ENCODE data around the gene DBNDD1. TPM values are rescaled to one million over a fixed set of nuclear protein-coding genes. Genes with fewer than 3 reads are reported as not detected.

The DBNDD1 gene
- total and polyA plus RNA-seq, 2 donors (not counting 3 experiments of a cell fraction or from before 2014, with no cell fraction given): 28.2 to 45.7 TPM

- Histone ChIP-seq H4K20me1 (replicated peaks; ENCODE audit: control insufficient read depth, extremely low read depth, insufficient read depth, low read length) (no peaks in the 10 kb centered on the region), H3K9ac (replicated peaks; ENCODE audit: extremely low read depth, insufficient read depth, low read length) (no peak overlapping the region), H3K4me2 (ENCODE audit: insufficient read depth, low read length) (no peak overlapping the region), H3K27ac (ENCODE audit: insufficient read depth, low read depth, low read length) (no peak overlapping the region), H2AFZ (ENCODE audit: low read depth, low read length) (no peak overlapping the region), H3K27me3 (ENCODE audit: control insufficient read depth in 2 of 2, insufficient read depth in 2 of 2, low read length in 2 of 2) (peaks cover 0 to 2% of the 10 kb centered on the region in 2 experiments), H3K4me3 (replicated peaks in 1 of 3; ENCODE audit: insufficient read depth in 1 of 3, low read depth in 1 of 3, low read length in 3 of 3) (no peak overlapping the region), H3K4me1 (ENCODE audit: control insufficient read depth, extremely low read depth, insufficient read depth, low read length) (peaks cover 8% of the 10 kb centered on the region), H3K36me3 (ENCODE audit: control insufficient read depth in 2 of 2, extremely low read depth in 1 of 2, insufficient read depth in 2 of 2, low read length in 2 of 2) (peaks cover 2 to 21% of the 10 kb centered on the region in 2 experiments), H3K79me2 (ENCODE audit: control insufficient read depth, insufficient read depth, low read length) (no peaks in the 10 kb centered on the region), H3K9me3 (replicated peaks; ENCODE audit: control insufficient read depth, insufficient read depth, low read length) (no peaks in the 10 kb centered on the region), H3K9me1 (replicated peaks; ENCODE audit: control insufficient read depth, extremely low read depth, insufficient read depth, low read length) (no peaks in the 10 kb centered on the region)
- ChIA-PET POLR2A (no interaction called here), CTCF (interaction anchor here (1.1 kb wide), 1 partner anchor 39 kb away, joined by 3 read pairs; no protein-coding TSS in a partner anchor)
- no TSS peak for BruUV-seq (replicated peaks)
- no peak for FAIRE-seq
- TF ChIP-seq MYC (IDR thresholded peaks at IDR 0.05; ENCODE audit: low read depth, low read length) (no peak), FOS (IDR thresholded peaks at IDR 0.05; ENCODE audit: borderline replicate concordance, insufficient read depth, low read length) (no peak)
- dilution Hi-C loops (cut with MboI; ENCODE audit: extremely low pct_ligation_motif_present, low sequenced_read_pairs) (no loop called here), intact Hi-C loops (cut with micrococcal nuclease) (no loop called here)
- DNase-seq (ENCODE audit: low read depth, low spot score): no peak
Measured at GRCh38 chr16:90043526-90043925, 24.3 kb upstream of the DBNDD1 start.

- no peak for FAIRE-seq
Measured at GRCh38 chr16:90042946-90043514, 23.8 kb upstream of the DBNDD1 start.

More at GRCh38 chr16:90042946-90043514, 23.8 kb upstream of the DBNDD1 start:
- no peak for TF ChIP-seq POLR2AphosphoS5 (IDR thresholded peaks at IDR 0.05; ENCODE audit: insufficient read depth, low read depth, low read length)
- no peak for TF ChIP-seq MAX (IDR thresholded peaks at IDR 0.05; ENCODE audit: insufficient read depth, insufficient read length)
- no peak for TF ChIP-seq MYC (IDR thresholded peaks at IDR 0.05; ENCODE audit: low read depth, low read length)
- TF ChIP-seq POLR2A (IDR thresholded peaks at IDR 0.05; ENCODE audit: low read depth, low read length): no peak
- no peak for TF ChIP-seq CTCF (IDR thresholded peaks at IDR 0.05; ENCODE audit: extremely low read depth in 1 of 2, insufficient read depth in 1 of 2, low read depth in 1 of 2, low read length in 2 of 2)
- no peak for TF ChIP-seq JUN (IDR thresholded peaks at IDR 0.05; ENCODE audit: borderline replicate concordance, insufficient read depth, insufficient read length, low read depth)
- TF ChIP-seq GATA2 (IDR thresholded peaks at IDR 0.05; ENCODE audit: insufficient read depth, insufficient read length, low read depth, low read length): no peak
- TF ChIP-seq FOS (IDR thresholded peaks at IDR 0.05; ENCODE audit: borderline replicate concordance, insufficient read depth, low read length): no peak
- no TSS peak for BruUV-seq (replicated peaks)
- H3K9me3 ChIP-seq (replicated peaks; ENCODE audit: control insufficient read depth, insufficient read depth, low read length): no peaks in the 10 kb centered on the region
- H4K20me1 ChIP-seq (replicated peaks; ENCODE audit: control insufficient read depth, extremely low read depth, insufficient read depth, low read length): no peaks in the 10 kb centered on the region
- H3K4me1 ChIP-seq (ENCODE audit: control insufficient read depth, extremely low read depth, insufficient read depth, low read length): peaks cover 8% of the 10 kb centered on the region
- dilution Hi-C loops (cut with MboI; ENCODE audit: extremely low pct_ligation_motif_present, low sequenced_read_pairs) (no loop called here), intact Hi-C loops (cut with micrococcal nuclease) (no loop called here)
- no peak for DNase-seq (ENCODE audit: low read depth, low spot score)
- H3K79me2 ChIP-seq (ENCODE audit: control insufficient read depth, insufficient read depth, low read length): no peaks in the 10 kb centered on the region
- no peaks in the 10 kb centered on the region for H3K9me1 ChIP-seq (replicated peaks; ENCODE audit: control insufficient read depth, extremely low read depth, insufficient read depth, low read length)
- H2AFZ ChIP-seq (ENCODE audit: low read depth, low read length): no peak overlapping the region
- no peak overlapping the region for H3K4me2 ChIP-seq (ENCODE audit: insufficient read depth, low read length)
- H3K36me3 ChIP-seq (ENCODE audit: control insufficient read depth in 2 of 2, extremely low read depth in 1 of 2, insufficient read depth in 2 of 2, low read length in 2 of 2): peaks cover 2 to 26% of the 10 kb centered on the region in 2 experiments
- ChIA-PET CTCF (interaction anchor here (1.1 kb wide), 1 partner anchor 39 kb away, joined by 3 read pairs; no protein-coding TSS in a partner anchor), POLR2A (no interaction called here)
- H3K9ac ChIP-seq (replicated peaks; ENCODE audit: extremely low read depth, insufficient read depth, low read length): no peak overlapping the region
- no peak overlapping the region for H3K4me3 ChIP-seq (replicated peaks in 1 of 3; ENCODE audit: insufficient read depth in 1 of 3, low read depth in 1 of 3, low read length in 3 of 3)
- H3K27ac ChIP-seq (ENCODE audit: insufficient read depth, low read depth, low read length): no peak overlapping the region
- no peaks in the 10 kb centered on the region for H3K27me3 ChIP-seq (ENCODE audit: control insufficient read depth in 2 of 2, insufficient read depth in 2 of 2, low read length in 2 of 2)
